Activated T-cell treated with anti-CD3 and anti-CD28 coated beads for 1 hour (primary cell): Measurements from ENCODE around the gene FCN2.

Experiments
- DNase-seq: peaks from one replicate; pipeline ENCODE4 v3.0.0-alpha.2; 2020; ENCODE audit warnings: low read depth

The FCN2 gene

GRCh38 chr9:134888603-134889190 lies 8.1 kb downstream of the FCN2 start:
- DNase-seq = no peak

GRCh38 chr9:134889386-134890154 lies 9.0 kb downstream of the FCN2 start:
- DNase-seq = no peak

GRCh38 chr9:134890155-134890495 lies 9.5 kb downstream of the FCN2 start:
- DNase-seq = no peak

GRCh38 chr9:134891053-134891452 lies 10.4 kb downstream of the FCN2 start:
- DNase-seq = no peak

- no peak for DNase-seq
Observed at GRCh38 chr9:134891713-134892112, 11.1 kb downstream of the FCN2 start.

- no peak for DNase-seq
Observed at GRCh38 chr9:134892221-134892620, 11.6 kb downstream of the FCN2 start.

- no peak for DNase-seq
Observed at GRCh38 chr9:134892820-134893420, 12.3 kb downstream of the FCN2 start.

GRCh38 chr9:134894136-134894860 lies 13.7 kb downstream of the FCN2 start:
- DNase-seq = no peak

GRCh38 chr9:134895097-134895496 lies 14.5 kb downstream of the FCN2 start:
- DNase-seq = no peak

GRCh38 chr9:134895567-134895907 lies 14.9 kb downstream of the FCN2 start:
- DNase-seq = no peak

- no peak for DNase-seq
Observed at GRCh38 chr9:134895908-134896833, 15.6 kb downstream of the FCN2 start.

- DNase-seq = no peak
Observed at GRCh38 chr9:134896834-134897583, 16.4 kb downstream of the FCN2 start.

GRCh38 chr9:134897584-134898170 lies 17.1 kb downstream of the FCN2 start:
- no peak for DNase-seq

- no peak for DNase-seq
Observed at GRCh38 chr9:134898319-134898718, 17.7 kb downstream of the FCN2 start.

GRCh38 chr9:134899168-134899567 lies 18.6 kb downstream of the FCN2 start:
- DNase-seq = no peak

- DNase-seq = no peak
Observed at GRCh38 chr9:134899818-134900217, 19.2 kb downstream of the FCN2 start.

GRCh38 chr9:134902936-134903335 lies 22.3 kb downstream of the FCN2 start:
- no peak for DNase-seq

- no peak for DNase-seq
Observed at GRCh38 chr9:134908524-134909309, 28.1 kb downstream of the FCN2 start.

GRCh38 chr9:134909511-134910481 lies 29.2 kb downstream of the FCN2 start:
- DNase-seq = no peak
